HCT116 (cell line): Measurements from ENCODE around the gene DHRSX. TPM values are rescaled to one million over a fixed set of nuclear protein-coding genes. Genes with fewer than 3 reads are reported as not detected.

Experiments
- ATAC-seq: fragments of 200-7000 bp; cut with Tn5 transposase; 2 replicates; pipeline ENCODE4 v1.9.1; 2020; ENCODE audit warnings: mild to moderate bottlenecking, moderate library complexity
- BruUV-seq: library from RNA; stranded (reverse); fragments of 400-500 nt; replicated peaks from 2 replicates; lab custom pipeline; 2021; lab: Mats Ljungman, UMichigan
- CTCF ChIA-PET: fragments of 300-600 bp; sonication (Branson Sonifier 250); formaldehyde crosslinking; loops from one replicate; lab custom pipeline; 2021; ENCODE audit warnings: antibody characterized with exemption; lab: Charles Lee
- POLR2A ChIA-PET: fragments of 300-600, 350-600 bp; sonication (Branson Sonifier 250); formaldehyde crosslinking; loops from one replicate; lab custom pipeline; 2021; ENCODE audit warnings: antibody characterized with exemption; lab: Charles Lee
- RAD21 ChIA-PET, 2 experiments: fragments of 300-600 bp; sonication (Branson Sonifier 250); formaldehyde crosslinking; loops; one replicate each; lab custom pipeline; 2023; ENCODE audit warnings: low total read pairs in 2 of 2; ENCODE audit not compliant: uncharacterized antibody in 2 of 2, unreplicated experiment in 2 of 2, low non-redundant PET in 1 of 2; lab: Charles Lee
- DNase-seq: peaks from one replicate; pipeline ENCODE4 v3.0.0-alpha.2; 2010; ENCODE audit warnings: low read depth, low spot score
- H2AFZ ChIP-seq: fragments of 200-600 bp; shearing (Covaris generic), sonication (generic); 2 replicates; pipeline ENCODE4 v1.6.1; 2017; ENCODE audit warnings: low read depth, mixed run types, mixed read lengths, antibody characterized with exemption, low read length; ENCODE audit not compliant: poor library complexity, severe bottlenecking
- H3K27ac ChIP-seq: 2 replicates; pipeline ENCODE4 v1.5.1; 2012; ENCODE audit warnings: low read depth, low read length
- H3K27me3 ChIP-seq: fragments of 200-600 bp; sonication (generic); 2 replicates; pipeline ENCODE4 v1.6.1; 2016; ENCODE audit warnings: mixed run types, low read length, mixed read lengths; ENCODE audit not compliant: insufficient read depth
- H3K36me3 ChIP-seq, 2 experiments: fragments of 200-500 bp in 1 of 2; fragments of 200-600 bp in 1 of 2; sonication (Bioruptor generic) in 1 of 2; sonication (generic) in 1 of 2; 2 replicates each; pipeline versions ENCODE4 v1.5.1 to v1.6.1; 2014 to 2016; ENCODE audit warnings: low read length in 2 of 2, inconsistent platforms in 1 of 2, mixed read lengths in 1 of 2, mixed run types in 1 of 2; ENCODE audit not compliant: insufficient read depth in 2 of 2, control insufficient read depth in 1 of 2
- H3K4me1 ChIP-seq, 2 experiments: fragments of 200-600 bp in 1 of 2; sonication (generic) in 1 of 2; 2 replicates each; pipeline versions ENCODE4 v1.5.1 to v1.6.1; 2012 to 2017; ENCODE audit warnings: low read length in 2 of 2, inconsistent platforms in 1 of 2, mild to moderate bottlenecking in 1 of 2, mixed read lengths in 1 of 2, mixed run types in 1 of 2, moderate library complexity in 1 of 2; ENCODE audit not compliant: insufficient read depth in 2 of 2, control insufficient read depth in 1 of 2
- H3K4me2 ChIP-seq: fragments of 200-600 bp; sonication (generic); 2 replicates; pipeline ENCODE4 v1.6.1; 2017; ENCODE audit warnings: mixed run types, low read length, mixed read lengths
- H3K4me3 ChIP-seq, 2 experiments: fragments of 200-600 bp in 1 of 2; sonication (generic) in 1 of 2; replicated peaks in 1 of 2; 2 replicates each; pipeline ENCODE4 v1.5.1; 2011 to 2016; ENCODE audit warnings: low read length in 2 of 2, control low read depth in 1 of 2, low read depth in 1 of 2, mild to moderate bottlenecking in 1 of 2, mixed read lengths in 1 of 2, mixed run types in 1 of 2
- H3K79me2 ChIP-seq: fragments of 200-600 bp; sonication (generic); 2 replicates; pipeline ENCODE4 v1.6.1; 2017; ENCODE audit warnings: mild to moderate bottlenecking, mixed run types, low read length, moderate library complexity, mixed read lengths; ENCODE audit not compliant: insufficient read depth
- H3K9ac ChIP-seq: fragments of 200-600 bp; sonication (generic); 2 replicates; pipeline ENCODE4 v1.6.1; 2016; ENCODE audit warnings: low read length, mixed read lengths
- H3K9me2 ChIP-seq: fragments of 200-600 bp; sonication (generic), shearing (Covaris generic); 2 replicates; pipeline ENCODE4 v1.6.1; 2017; ENCODE audit warnings: mixed run types, mild to moderate bottlenecking, moderate library complexity; ENCODE audit not compliant: insufficient read depth
- H3K9me3 ChIP-seq, 2 experiments: fragments of 200-500 bp in 1 of 2; fragments of 200-600 bp in 1 of 2; sonication (Bioruptor generic) in 1 of 2; sonication (generic) in 1 of 2; 2 replicates each; pipeline ENCODE4 v1.6.1; 2014 to 2017; ENCODE audit warnings: low read length in 2 of 2, mixed read lengths in 2 of 2, inconsistent platforms in 1 of 2, low read depth in 1 of 2, mild to moderate bottlenecking in 1 of 2, mixed run types in 1 of 2, moderate library complexity in 1 of 2; ENCODE audit not compliant: control insufficient read depth in 1 of 2, insufficient read depth in 1 of 2
- H4K20me1 ChIP-seq: fragments of 200-600 bp; sonication (generic), shearing (Covaris generic); 2 replicates; pipeline ENCODE4 v1.6.1; 2017; ENCODE audit warnings: mixed run types, mild to moderate bottlenecking, moderate library complexity; ENCODE audit not compliant: insufficient read depth
- ATF3 ChIP-seq: IDR thresholded peaks from 2 replicates; pipeline ENCODE4 v1.6.1; 2012
- CBX3 ChIP-seq: IDR thresholded peaks from 2 replicates; pipeline ENCODE4 v1.6.1; 2012; ENCODE audit warnings: low read depth
- CEBPB ChIP-seq: IDR thresholded peaks from 2 replicates; pipeline ENCODE4 v1.6.1; 2012; ENCODE audit warnings: low read depth
- CTCF ChIP-seq, 3 experiments: fragments of 200-600 bp in 1 of 3; sonication (generic) in 1 of 3; IDR thresholded peaks in 2 of 3; conservative IDR thresholded peaks in 1 of 3; 2 replicates each; pipeline ENCODE4 v1.5.1; 2012 to 2017; ENCODE audit warnings: low read depth in 2 of 3, low read length in 2 of 3, antibody characterized with exemption in 1 of 3, borderline replicate concordance in 1 of 3, control low read depth in 1 of 3, mild to moderate bottlenecking in 1 of 3, mixed read lengths in 1 of 3, mixed run types in 1 of 3, moderate library complexity in 1 of 3; ENCODE audit not compliant: insufficient read depth in 1 of 3
- EGR1 ChIP-seq: IDR thresholded peaks from 2 replicates; pipeline ENCODE4 v1.6.1; 2012; ENCODE audit warnings: low read depth
- EZH2phosphoT487 ChIP-seq: fragments of 200-600 bp; IDR thresholded peaks from 2 replicates; pipeline ENCODE4 v1.6.1; 2018; ENCODE audit warnings: antibody characterized with exemption, borderline replicate concordance
- FOSL1 ChIP-seq: IDR thresholded peaks from 2 replicates; pipeline ENCODE4 v1.6.1; 2012; ENCODE audit warnings: low read depth
- JUND ChIP-seq: IDR thresholded peaks from 2 replicates; pipeline ENCODE4 v1.6.1; 2012
- POLR2AphosphoS5 ChIP-seq: IDR thresholded peaks from 2 replicates; pipeline ENCODE4 v1.6.1; 2011; ENCODE audit warnings: mild to moderate bottlenecking, low read depth, low read length, moderate library complexity
- RAD21 ChIP-seq: IDR thresholded peaks from 2 replicates; pipeline ENCODE4 v1.6.1; 2012; ENCODE audit warnings: low read depth, mild to moderate bottlenecking
- SIN3A ChIP-seq: IDR thresholded peaks from 2 replicates; pipeline ENCODE4 v1.6.1; 2012; ENCODE audit warnings: low read depth
- SP1 ChIP-seq: IDR thresholded peaks from 2 replicates; pipeline ENCODE4 v1.6.1; 2012; ENCODE audit warnings: low read depth
- SRF ChIP-seq: IDR thresholded peaks from 2 replicates; pipeline ENCODE4 v1.6.1; 2012; ENCODE audit warnings: low read depth
- TCF7L2 ChIP-seq: IDR thresholded peaks from 2 replicates; pipeline ENCODE4 v1.7.0; 2011; ENCODE audit warnings: borderline replicate concordance, inconsistent platforms; ENCODE audit not compliant: insufficient read depth, insufficient read length; ENCODE audit errors: extremely low read depth
- YY1 ChIP-seq: IDR thresholded peaks from 2 replicates; pipeline ENCODE4 v1.6.1; 2011; ENCODE audit warnings: low read length, low read depth, moderate library complexity, mild to moderate bottlenecking; ENCODE audit not compliant: insufficient replicate concordance; ENCODE audit errors: extremely low read depth
- ZBTB33 ChIP-seq: IDR thresholded peaks from 2 replicates; pipeline ENCODE4 v1.6.1; 2011; ENCODE audit warnings: mild to moderate bottlenecking, low read length, moderate library complexity; ENCODE audit not compliant: insufficient replicate concordance; ENCODE audit errors: extremely low read depth
- ZNF274 ChIP-seq: fragments of 200-500 bp; sonication (Bioruptor generic); IDR thresholded peaks from 2 replicates; pipeline ENCODE4 v1.6.1; 2014; ENCODE audit warnings: mild to moderate bottlenecking, low read depth, low read length, inconsistent platforms
- intact Hi-C: fragments of 100-400 bp; cut with micrococcal nuclease; formaldehyde crosslinking; loops from 2 replicates; pipeline ENCODE4 v1.10.0; 2022
- total RNA-seq: library from RNA; stranded (reverse); gene quantifications from one replicate; pipeline ENCODE4 v1.2.1, GENCODE V29; 2021; ENCODE audit not compliant: unreplicated experiment
- TF ChIP-seq, protein P1 (sequence below): IDR thresholded peaks from 2 replicates; pipeline ENCODE4 v1.6.1; 2012; ENCODE audit warnings: low read depth
- TF ChIP-seq, protein P2 (sequence below): IDR thresholded peaks from 2 replicates; pipeline ENCODE4 v1.6.1; 2012

The DHRSX gene
- total RNA-seq, 1 experiment from 2014 or later, result 11.9 TPM

DNA sequence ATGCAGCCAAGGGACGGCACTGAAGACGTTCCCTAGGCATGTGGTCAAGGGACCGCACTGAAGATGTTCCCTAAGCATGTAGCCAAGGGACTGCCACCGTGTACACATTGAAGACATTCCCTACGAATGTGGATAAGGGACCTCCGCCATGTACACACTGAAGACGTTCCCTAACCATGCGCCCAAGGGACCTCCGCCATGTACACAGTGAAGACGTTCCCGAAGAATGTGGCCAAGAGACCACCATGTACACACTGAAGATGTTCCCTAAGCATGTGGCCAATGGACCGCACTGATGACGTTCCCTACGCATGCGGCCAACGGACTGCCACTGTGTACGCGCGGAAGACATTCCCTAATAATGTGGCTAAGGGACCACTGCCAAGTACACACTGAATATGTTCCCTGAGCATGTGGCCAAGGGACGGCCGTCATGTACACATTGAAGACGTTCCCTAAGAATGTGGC, 48.4 kb downstream of the DHRSX start:
- Histone ChIP-seq H3K9ac (peak overlapping the region; percentile 62), H3K27me3 (no peaks in the 10 kb centered on the region), H3K79me2 (peaks cover 24% of the 10 kb centered on the region; the same call in 1 of the 2 replicates), H4K20me1 (no peaks in the 10 kb centered on the region), H3K36me3 (no peaks in the 10 kb centered on the region), H3K9me2 (no peaks in the 10 kb centered on the region), H3K9me3 (no peaks in the 10 kb centered on the region), H3K4me1 (peaks cover 15 to 54% of the 10 kb centered on the region in 2 experiments), H2AFZ (peak overlapping the region; percentile 31), H3K27ac (peak overlapping the region; percentile 93), H3K4me3 (peak overlapping the region; percentile 13 to 50; a peak in 3 of 4 replicates), H3K4me2 (peak overlapping the region; percentile 76)
- ChIA-PET POLR2A (no interaction called here), RAD21 (no interaction called here), CTCF (no interaction called here)
- ATAC-seq (peak; percentile 62), DNase-seq (peak; percentile 90)
- no TSS peak for BruUV-seq
- intact Hi-C loops, result loop anchor here (1.0 to 5.0 kb wide), 3 partner anchors 12 to 805 kb away; no protein-coding TSS in a partner anchor
- TF ChIP-seq ZNF274 (no peak), RAD21 (no peak), ZBTB33 (no peak), SP1 (no peak), POLR2AphosphoS5 (no peak), EGR1 (no peak), CEBPB (no peak), FOSL1 (no peak), CBX3 (no peak), ATF3 (no peak), CTCF (IDR thresholded peaks at IDR 0.05 in 2 of 3, conservative IDR thresholded peaks at IDR 0.05 in 1 of 3; ENCODE audit: borderline replicate concordance in 1 of 3, insufficient read depth in 1 of 3, low read depth in 2 of 3, low read length in 2 of 3) (no peak), EZH2phosphoT487 (no peak), YY1 (no peak), TCF7L2 (no peak), JUND (no peak), SRF (no peak), SIN3A (no peak)
- TF ChIP-seq, protein P1, sequence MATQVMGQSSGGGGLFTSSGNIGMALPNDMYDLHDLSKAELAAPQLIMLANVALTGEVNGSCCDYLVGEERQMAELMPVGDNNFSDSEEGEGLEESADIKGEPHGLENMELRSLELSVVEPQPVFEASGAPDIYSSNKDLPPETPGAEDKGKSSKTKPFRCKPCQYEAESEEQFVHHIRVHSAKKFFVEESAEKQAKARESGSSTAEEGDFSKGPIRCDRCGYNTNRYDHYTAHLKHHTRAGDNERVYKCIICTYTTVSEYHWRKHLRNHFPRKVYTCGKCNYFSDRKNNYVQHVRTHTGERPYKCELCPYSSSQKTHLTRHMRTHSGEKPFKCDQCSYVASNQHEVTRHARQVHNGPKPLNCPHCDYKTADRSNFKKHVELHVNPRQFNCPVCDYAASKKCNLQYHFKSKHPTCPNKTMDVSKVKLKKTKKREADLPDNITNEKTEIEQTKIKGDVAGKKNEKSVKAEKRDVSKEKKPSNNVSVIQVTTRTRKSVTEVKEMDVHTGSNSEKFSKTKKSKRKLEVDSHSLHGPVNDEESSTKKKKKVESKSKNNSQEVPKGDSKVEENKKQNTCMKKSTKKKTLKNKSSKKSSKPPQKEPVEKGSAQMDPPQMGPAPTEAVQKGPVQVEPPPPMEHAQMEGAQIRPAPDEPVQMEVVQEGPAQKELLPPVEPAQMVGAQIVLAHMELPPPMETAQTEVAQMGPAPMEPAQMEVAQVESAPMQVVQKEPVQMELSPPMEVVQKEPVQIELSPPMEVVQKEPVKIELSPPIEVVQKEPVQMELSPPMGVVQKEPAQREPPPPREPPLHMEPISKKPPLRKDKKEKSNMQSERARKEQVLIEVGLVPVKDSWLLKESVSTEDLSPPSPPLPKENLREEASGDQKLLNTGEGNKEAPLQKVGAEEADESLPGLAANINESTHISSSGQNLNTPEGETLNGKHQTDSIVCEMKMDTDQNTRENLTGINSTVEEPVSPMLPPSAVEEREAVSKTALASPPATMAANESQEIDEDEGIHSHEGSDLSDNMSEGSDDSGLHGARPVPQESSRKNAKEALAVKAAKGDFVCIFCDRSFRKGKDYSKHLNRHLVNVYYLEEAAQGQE, result no peak
- TF ChIP-seq, protein P2, sequence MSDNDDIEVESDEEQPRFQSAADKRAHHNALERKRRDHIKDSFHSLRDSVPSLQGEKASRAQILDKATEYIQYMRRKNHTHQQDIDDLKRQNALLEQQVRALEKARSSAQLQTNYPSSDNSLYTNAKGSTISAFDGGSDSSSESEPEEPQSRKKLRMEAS, result no peak
